Measurements from ENCODE around the gene MYOD1. TPM values are rescaled to one million over a fixed set of nuclear protein-coding genes. Genes with fewer than 3 reads are reported as not detected.

Gene MYOD1
- total RNA-seq, 2 experiments from 2014 or later: not detected

DNA sequence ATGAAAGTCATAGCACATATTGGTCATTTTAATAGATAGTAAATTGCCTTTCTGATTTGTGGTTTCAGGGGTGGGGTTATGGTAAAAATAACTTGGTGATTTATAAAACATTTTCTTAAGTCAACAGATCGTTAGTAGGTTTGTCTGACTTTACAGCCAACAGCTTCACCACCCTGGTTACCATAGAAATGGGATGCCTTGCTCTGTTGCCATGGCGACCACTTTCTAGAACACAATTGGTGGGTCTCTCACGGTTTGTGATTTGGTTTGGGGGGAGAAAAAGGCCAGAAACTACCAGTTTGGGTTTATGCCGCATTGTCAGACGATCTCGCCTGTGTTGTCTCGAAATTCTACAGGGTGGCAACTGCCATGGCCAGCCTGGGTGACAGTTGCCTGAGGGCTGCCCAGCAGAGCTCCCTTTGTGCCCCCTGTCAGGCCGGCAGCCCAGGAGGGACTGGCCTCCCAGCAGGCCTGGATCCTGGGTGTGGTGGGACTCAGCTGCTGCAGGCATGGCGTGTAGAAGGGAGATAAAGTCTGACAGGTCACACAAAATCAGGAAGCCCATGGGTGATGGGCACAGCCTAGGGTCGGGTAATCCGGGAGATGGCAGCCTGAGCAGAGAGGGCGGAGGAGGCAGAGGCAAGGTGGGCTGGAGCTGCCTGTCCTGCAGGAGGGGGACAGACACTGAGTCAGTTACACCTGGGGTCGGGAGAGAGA lies 46.1 kb downstream of the MYOD1 start:
- POLR2A ChIA-PET: no interaction called here
- CTCF ChIA-PET: no interaction called here

DNA sequence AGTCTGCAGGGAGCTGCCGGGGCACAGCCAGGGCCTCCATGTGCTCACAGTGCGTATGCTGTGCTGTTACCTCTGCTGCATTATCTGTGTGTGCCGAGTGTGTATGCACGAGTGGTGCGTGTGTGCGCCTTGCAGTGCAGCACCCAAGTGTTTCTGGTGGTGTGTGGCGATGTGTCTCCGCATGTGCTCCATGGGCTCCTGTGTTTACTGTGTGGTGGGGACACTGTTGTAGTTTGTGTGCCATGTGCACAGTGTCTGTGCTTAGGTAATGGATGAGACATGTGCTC lies 46.6 kb downstream of the MYOD1 start:
- POLR2A ChIA-PET: no interaction called here
- CTCF ChIA-PET: no interaction called here

DNA sequence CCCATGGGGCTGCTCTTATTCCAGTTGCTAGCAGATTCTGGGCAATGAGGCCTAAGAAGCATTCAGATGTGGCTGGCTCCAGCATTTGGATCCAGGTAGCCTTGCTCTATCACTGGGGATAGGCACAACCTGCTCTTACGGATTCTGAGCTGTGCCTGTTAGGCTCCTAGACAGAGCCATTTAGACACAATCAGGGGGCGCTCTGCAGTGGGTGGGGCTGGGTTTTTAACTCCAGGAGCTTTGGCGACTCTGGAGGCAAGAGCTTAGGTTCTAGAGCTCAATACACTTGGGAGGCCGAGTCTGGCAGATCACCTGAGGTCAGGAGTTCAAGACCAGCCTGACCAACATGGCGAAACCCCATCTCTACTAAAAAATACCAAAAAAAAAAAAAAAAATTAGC lies 47.2 kb downstream of the MYOD1 start:
- POLR2A ChIA-PET: no interaction called here
- CTCF ChIA-PET: interaction anchor here (0.7 kb wide), 1 partner anchor 185 kb away, joined by 3 read pairs; no protein-coding TSS in a partner anchor

DNA sequence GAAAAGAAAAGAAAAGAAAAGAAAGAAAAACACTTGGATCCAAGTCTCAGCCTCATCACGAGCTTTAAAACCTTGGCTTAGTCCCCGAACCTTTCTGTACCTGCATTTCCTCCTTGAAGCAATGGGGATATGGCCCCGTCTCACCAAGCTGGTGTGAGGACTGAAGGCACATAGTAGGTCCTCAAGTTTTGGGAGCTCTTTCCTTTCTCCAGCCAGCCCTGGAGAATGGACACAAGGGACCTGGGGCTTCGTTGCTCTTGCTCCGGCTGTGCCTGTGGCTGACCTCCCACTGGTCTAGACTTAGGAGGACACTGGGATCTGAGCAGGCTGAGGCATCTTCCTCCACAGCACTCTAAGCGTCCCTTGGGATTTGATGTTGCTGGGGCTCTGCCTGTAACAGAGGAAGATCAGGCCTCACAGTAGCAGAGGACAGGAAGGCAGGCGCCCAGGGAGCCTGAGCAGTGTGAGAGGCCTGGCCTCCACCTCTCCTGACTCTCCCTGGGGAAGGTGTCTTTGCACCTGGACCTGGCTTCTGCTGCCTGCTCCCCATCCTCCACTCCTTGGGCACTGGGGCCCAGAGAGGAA lies 48.0 kb downstream of the MYOD1 start:
- CTCF ChIA-PET: interaction anchor here (0.7 kb wide), 1 partner anchor 184 kb away, joined by 3 read pairs; no protein-coding TSS in a partner anchor

DNA sequence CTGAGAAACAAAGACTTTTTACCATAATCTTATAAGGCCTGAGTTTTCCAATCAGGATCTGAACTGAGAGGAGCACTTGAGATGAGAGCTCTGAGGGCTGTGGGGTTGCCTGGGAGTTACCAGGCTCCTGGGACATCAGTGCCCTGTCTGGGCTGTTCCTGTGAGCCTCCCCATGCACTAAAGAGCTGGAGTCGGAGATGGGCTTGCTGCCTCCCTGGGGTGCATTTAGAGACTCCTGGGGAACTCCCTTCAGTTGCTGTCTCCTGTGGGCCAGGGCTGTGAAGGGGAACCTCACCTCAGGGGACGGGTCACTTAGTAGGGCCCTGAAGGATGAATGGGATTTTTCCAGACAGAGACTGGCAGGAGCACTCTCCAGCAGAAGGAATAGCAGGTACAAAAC lies 48.5 kb downstream of the MYOD1 start:
- POLR2A ChIA-PET: no interaction called here
- CTCF ChIA-PET: no interaction called here

More for the DNA sequence above, 48.0 kb downstream of the MYOD1 start:
- POLR2A ChIA-PET: interaction anchor here (0.7 kb wide), 1 partner anchor 274 kb away, joined by 3 read pairs; no protein-coding TSS in a partner anchor

DNA sequence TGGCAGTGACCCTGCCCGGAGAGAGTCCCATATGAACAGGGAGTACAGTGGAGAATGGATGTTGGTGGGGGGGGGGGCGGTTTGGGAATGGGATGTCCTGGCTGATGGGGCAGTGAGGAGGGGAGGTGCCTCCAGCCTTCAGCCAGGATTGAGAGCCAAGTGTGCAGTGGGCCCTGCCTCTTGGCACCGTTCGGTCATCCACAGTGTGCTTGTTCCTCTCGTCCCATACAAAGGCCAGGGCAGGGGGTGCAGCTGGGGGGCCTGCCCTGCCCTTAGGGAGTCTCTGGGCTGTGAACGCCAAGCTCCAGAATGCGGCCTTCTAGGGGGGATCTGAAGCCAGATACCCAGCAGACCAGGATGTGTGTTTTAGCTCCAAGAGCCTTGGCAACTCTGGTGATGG lies 49.2 kb downstream of the MYOD1 start:
- CTCF ChIA-PET: interaction anchor here (0.7 to 1.1 kb wide), 2 partner anchors 58 to 80 kb away, joined by 3 read pairs; no protein-coding TSS in a partner anchor
- POLR2A ChIA-PET: no interaction called here

DNA sequence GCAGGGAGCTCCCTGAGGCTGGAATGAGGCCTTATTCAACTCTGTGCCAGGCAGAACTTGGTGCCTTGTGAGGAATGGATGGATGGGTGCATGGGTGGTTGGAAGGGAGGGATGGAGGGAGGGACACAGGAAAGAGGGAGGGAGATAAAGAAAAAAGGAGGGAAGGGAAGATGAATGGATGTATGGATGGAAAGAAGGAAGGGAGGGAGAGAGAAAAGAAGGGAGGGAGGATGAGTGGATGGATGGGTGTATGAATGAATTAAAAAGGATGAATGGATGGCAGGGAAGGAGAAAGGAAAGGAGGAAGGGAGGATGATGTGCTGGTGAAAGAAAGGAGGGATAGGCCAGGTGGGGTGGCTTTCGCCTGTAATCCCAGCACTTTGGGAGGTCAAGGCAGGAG lies 49.8 kb downstream of the MYOD1 start:
- ChIA-PET CTCF (interaction anchor here (0.7 to 1.1 kb wide), 2 partner anchors 58 to 79 kb away, joined by 3 read pairs; no protein-coding TSS in a partner anchor), POLR2A (no interaction called here)

DNA sequence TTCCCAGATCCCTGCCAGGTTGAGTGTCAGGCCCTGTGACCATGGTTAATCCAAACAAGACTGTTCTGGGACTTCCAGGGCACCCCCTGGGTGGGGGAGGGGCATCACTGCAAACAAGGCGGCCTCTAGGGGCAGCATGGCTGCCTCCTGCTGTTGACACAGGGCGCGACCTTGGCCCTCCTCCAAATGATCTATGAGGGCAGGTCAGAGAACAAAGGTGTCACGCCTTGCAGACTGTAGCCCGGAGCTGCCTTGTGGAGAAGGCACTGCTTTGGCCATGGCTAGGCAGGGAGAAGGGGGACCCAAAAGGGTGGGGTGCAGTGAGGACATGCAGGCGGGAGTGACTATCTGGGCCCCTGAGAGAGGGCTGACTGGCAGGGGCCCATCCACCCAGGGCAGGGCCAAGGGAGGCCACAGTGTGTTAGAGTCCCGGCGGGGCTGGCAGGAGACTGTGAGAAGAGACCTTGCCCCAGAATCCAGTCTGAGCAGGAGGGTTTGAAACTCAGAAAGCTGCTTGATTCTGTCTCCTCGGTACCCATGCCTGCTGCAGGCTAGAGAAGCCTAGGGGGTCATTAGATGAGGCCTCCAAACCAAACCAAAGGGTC lies 50.8 kb downstream of the MYOD1 start:
- POLR2A ChIA-PET: no interaction called here
- CTCF ChIA-PET: no interaction called here

DNA sequence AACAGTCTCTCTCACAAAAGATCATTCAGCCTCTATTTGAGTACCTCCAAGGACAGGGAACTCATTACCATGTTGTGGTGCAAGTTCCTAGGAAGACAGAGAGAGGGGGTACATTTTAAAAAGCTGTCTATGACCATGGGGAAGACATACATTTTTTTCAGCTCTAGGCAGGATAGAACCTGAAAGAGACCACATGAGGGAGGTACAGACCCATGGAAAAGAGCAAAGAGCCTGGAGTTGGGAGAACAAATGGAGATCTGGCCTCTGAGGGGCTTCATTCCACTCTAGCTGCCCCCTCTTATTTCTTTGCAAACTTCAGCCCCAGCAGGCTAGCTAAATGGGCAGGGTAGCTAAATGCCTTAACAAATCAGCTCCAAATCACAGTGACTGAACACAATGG lies 51.5 kb downstream of the MYOD1 start:
- CTCF ChIA-PET: no interaction called here
- POLR2A ChIA-PET: no interaction called here

DNA sequence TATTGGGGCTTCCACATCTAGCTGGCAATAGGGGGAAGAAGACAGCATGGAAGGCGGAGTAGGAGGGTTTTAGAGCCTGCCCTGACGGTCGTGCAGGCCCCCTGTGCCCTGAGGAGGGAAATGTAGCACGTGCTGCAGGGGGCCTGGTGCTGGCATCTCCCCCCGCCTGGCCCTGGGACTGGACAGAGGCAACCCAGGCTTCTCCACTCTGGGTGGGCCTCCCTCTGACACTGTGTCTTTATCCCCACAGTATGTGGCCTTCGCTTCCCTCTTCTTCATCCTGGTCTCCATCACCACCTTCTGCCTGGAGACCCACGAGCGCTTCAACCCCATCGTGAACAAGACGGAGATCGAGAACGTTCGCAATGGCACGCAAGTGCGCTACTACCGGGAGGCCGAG lies 52.0 kb downstream of the MYOD1 start:
- ChIA-PET CTCF (no interaction called here), POLR2A (no interaction called here)

Other genes with a start within 250 kb of the MYOD1 start
- gene ABCC8, start 242.7 kb upstream of the MYOD1 start, total RNA-seq: not detected
- gene USH1C, start 175.2 kb upstream of the MYOD1 start, total RNA-seq: not detected
- gene OTOG, start 172.3 kb upstream of the MYOD1 start, total RNA-seq: not detected
- not detected for gene KCNC1, start 15.2 kb downstream of the MYOD1 start, total RNA-seq

All from activated CD8-positive, alpha-beta memory T cell treated with anti-CD3 and anti-CD28 coated beads for 36 hours (primary cell).